Stimulated activated CD8-positive, alpha-beta memory T cell treated with anti-CD3 and anti-CD28 coated beads, Interleukin-4, amount 100 ng/mL, for 1 hour (primary cell): ENCODE measurements around the gene GTPBP6.
A peak's percentile ranks its signal among the peaks of the same experiment; 100 is the strongest.
"Not testable (repeated sequence)": the region's sequence is repeated elsewhere in the genome, so short reads cannot be mapped to it uniquely, and the experiment has no call there.

Experiments
- DNase-seq, 2 donors: peaks; one replicate each; pipeline ENCODE4 v3.0.0-alpha.2; 2020; ENCODE audit warnings: low read depth in 2 of 2, low spot score in 1 of 2

Gene GTPBP6

GRCh38 chrX:292900-293897, 25.4 kb downstream of the GTPBP6 start:
- DNase-seq = no peak

- DNase-seq = no peak
Measured at GRCh38 chrX:291411-291901, 27.1 kb downstream of the GTPBP6 start.

- no peak for DNase-seq
Measured at GRCh38 chrX:290476-291166, 28.0 kb downstream of the GTPBP6 start.

- DNase-seq = no peak
Measured at GRCh38 chrX:288561-288991, 30.0 kb downstream of the GTPBP6 start.

- no peak for DNase-seq
Measured at GRCh38 chrX:287670-288069, 30.9 kb downstream of the GTPBP6 start.

GRCh38 chrX:285076-285677, 33.4 kb downstream of the GTPBP6 start:
- no peak for DNase-seq

- peak; percentile 75 to 79 for DNase-seq
Measured at GRCh38 chrX:283115-283845, 35.3 kb downstream of the GTPBP6 start.

GRCh38 chrX:282000-282681, 36.5 kb downstream of the GTPBP6 start:
- not testable (repeated sequence) for DNase-seq

GRCh38 chrX:281166-281999, 37.2 kb downstream of the GTPBP6 start, which contains the start of gene PLCXD1:
Gene PLCXD1 (plus strand): TSS chrX:281381. CDS start chrX:284188, 2,807 bp downstream.
- no peak for DNase-seq

- DNase-seq = not testable (repeated sequence)
Measured at GRCh38 chrX:280722-281121, 37.9 kb downstream of the GTPBP6 start.

- not testable (repeated sequence) for DNase-seq
Measured at GRCh38 chrX:279757-280604, 38.6 kb downstream of the GTPBP6 start.

GRCh38 chrX:276581-277201, 41.9 kb downstream of the GTPBP6 start:
- DNase-seq = no peak

GRCh38 chrX:275967-276580, 42.5 kb downstream of the GTPBP6 start:
- no peak for DNase-seq

- no peak for DNase-seq
Measured at GRCh38 chrX:275476-275966, 43.1 kb downstream of the GTPBP6 start.

- DNase-seq = no peak
Measured at GRCh38 chrX:274904-275475, 43.6 kb downstream of the GTPBP6 start.

GRCh38 chrX:270848-271367, 47.7 kb downstream of the GTPBP6 start:
- no peak for DNase-seq
